HepG2 (cell line): ENCODE data around the gene PGGT1B. TPM values are rescaled to one million over a fixed set of nuclear protein-coding genes. Genes with fewer than 3 reads are reported as not detected.
A peak's percentile ranks its signal among the peaks of the same experiment; 100 is the strongest.

Source experiments
- ARNT2 ChIP-seq: sonication (generic); formaldehyde crosslinking; IDR thresholded peaks from 2 replicates; pipeline ENCODE4 v1.8.0; 2022; ENCODE audit warnings: mild to moderate bottlenecking, low read depth, missing genetic modification reagents, moderate library complexity
- BCL3 ChIP-seq: sonication (generic); formaldehyde crosslinking; IDR thresholded peaks from 2 replicates; pipeline ENCODE4 v1.5.1; 2020; ENCODE audit warnings: mild to moderate bottlenecking, missing genetic modification reagents, moderate library complexity
- EED ChIP-seq: sonication (generic); formaldehyde crosslinking; IDR thresholded peaks from 2 replicates; pipeline ENCODE4 v1.5.0; 2020; ENCODE audit warnings: mild to moderate bottlenecking, missing genetic modification reagents
- ETS1 ChIP-seq: sonication (generic); formaldehyde crosslinking; IDR thresholded peaks from 2 replicates; pipeline ENCODE4 v1.4.0; 2020; ENCODE audit warnings: missing genetic modification reagents
- FOXA1 ChIP-seq, 2 experiments: fragments of 450-650 bp in 1 of 2; sonication (generic) in 1 of 2; formaldehyde crosslinking in 1 of 2; IDR thresholded peaks; 2 replicates each; pipeline versions ENCODE4 v1.4.0 to v1.6.1; 2016 to 2020; ENCODE audit warnings: missing genetic modification reagents in 1 of 2
- GMEB1 ChIP-seq: sonication (generic); formaldehyde crosslinking; IDR thresholded peaks from 2 replicates; pipeline ENCODE4 v1.5.1; 2020; ENCODE audit warnings: missing genetic modification reagents, mild to moderate bottlenecking, borderline replicate concordance
- NFIC ChIP-seq: IDR thresholded peaks from 2 replicates; pipeline ENCODE4 v1.6.1; 2012; ENCODE audit warnings: mild to moderate bottlenecking, low read length, inconsistent platforms
- NR2F1 ChIP-seq, 2 experiments: fragments of 450-650 bp in 1 of 2; formaldehyde crosslinking in 1 of 2; IDR thresholded peaks; 2 replicates each; pipeline versions ENCODE4 v1.5.0 to v1.6.1; 2016 to 2020; ENCODE audit warnings: mild to moderate bottlenecking in 1 of 2, missing compliant biosample characterization in 1 of 2, missing genetic modification reagents in 1 of 2, moderate library complexity in 1 of 2
- PAXIP1 ChIP-seq: sonication (generic); formaldehyde crosslinking; conservative IDR thresholded peaks from 2 replicates; pipeline ENCODE4 v1.4.0; 2020; ENCODE audit warnings: mild to moderate bottlenecking, missing genetic modification reagents, moderate library complexity
- PCBP1 ChIP-seq: fragments of 200-400 bp; formaldehyde crosslinking; IDR thresholded peaks from 2 replicates; pipeline ENCODE4 v1.6.1; 2017; ENCODE audit warnings: mild to moderate bottlenecking, low read depth, low read length, borderline replicate concordance
- PITX1 ChIP-seq: sonication (generic); formaldehyde crosslinking; IDR thresholded peaks from 2 replicates; pipeline ENCODE4 v1.5.1; 2020; ENCODE audit warnings: mild to moderate bottlenecking, missing genetic modification reagents
- REL ChIP-seq: sonication (generic); formaldehyde crosslinking; conservative IDR thresholded peaks from 2 replicates; pipeline ENCODE4 v1.8.0; 2022; ENCODE audit warnings: mild to moderate bottlenecking, missing genetic modification reagents, moderate library complexity
- TGIF2 ChIP-seq: IDR thresholded peaks from 2 replicates; pipeline ENCODE4 v1.6.1; 2016; ENCODE audit warnings: control low read depth, missing compliant biosample characterization
- THAP7 ChIP-seq: sonication (generic); formaldehyde crosslinking; IDR thresholded peaks from 2 replicates; pipeline ENCODE4 v1.8.1; 2023; ENCODE audit warnings: mild to moderate bottlenecking, missing genetic modification reagents
- ZBTB42 ChIP-seq: sonication (generic); formaldehyde crosslinking; IDR thresholded peaks from 2 replicates; pipeline ENCODE4 v1.5.0; 2020; ENCODE audit warnings: mild to moderate bottlenecking, missing genetic modification reagents
- ZIK1 ChIP-seq: sonication (generic); formaldehyde crosslinking; IDR thresholded peaks from 2 replicates; pipeline ENCODE4 v1.5.0; 2020; ENCODE audit warnings: mild to moderate bottlenecking, low read depth, missing genetic modification reagents, borderline replicate concordance
- ZKSCAN5 ChIP-seq: sonication (generic); formaldehyde crosslinking; IDR thresholded peaks from 2 replicates; pipeline ENCODE4 v1.5.1; 2020; ENCODE audit warnings: mild to moderate bottlenecking, missing genetic modification reagents
- ZNF451 ChIP-seq: sonication (generic); formaldehyde crosslinking; IDR thresholded peaks from 2 replicates; pipeline ENCODE4 v1.5.0; 2020; ENCODE audit warnings: mild to moderate bottlenecking, missing genetic modification reagents
- ZNF543 ChIP-seq: sonication (generic); formaldehyde crosslinking; IDR thresholded peaks from 2 replicates; pipeline ENCODE4 v1.4.0; 2020; ENCODE audit warnings: mild to moderate bottlenecking, missing genetic modification reagents
- ZNF775 ChIP-seq: sonication (generic); formaldehyde crosslinking; IDR thresholded peaks from 2 replicates; pipeline ENCODE4 v1.4.0; 2020; ENCODE audit warnings: missing genetic modification reagents, mild to moderate bottlenecking, moderate library complexity, borderline replicate concordance
- polyA plus RNA-seq, 8 experiments: library from polyadenylated mRNA; depleted of rRNA in 3 of 8; stranded (reverse) in 7 of 8; unstranded in 1 of 8; fragments of >200 nt; fragmentation: Illumina TruSeq in 4 of 8; extraction: Trizol in 4 of 8; gene quantifications; 2 replicates each; pipeline versions ENCODE4 v1.2.1 to v1.2.3, GENCODE V29; 2011 to 2016; ENCODE audit warnings: low read depth in 4 of 8, missing spikeins in 1 of 8, mixed read lengths in 1 of 8; ENCODE audit not compliant: insufficient read depth in 1 of 8
- total RNA-seq, 5 experiments: library from RNA; depleted of rRNA; stranded (reverse); fragments of >200 nt; fragmentation: Illumina TruSeq; extraction: Trizol; gene quantifications; 2 replicates each; pipeline ENCODE4 v1.2.3, GENCODE V29; 2016; ENCODE audit warnings: low read depth in 1 of 5

Gene PGGT1B
- total and polyA plus RNA-seq, 2 of the 13 experiments (the other 11 are each of a cell fraction or from before 2014, with no cell fraction given): 2.4 to 42.7 TPM

- TF ChIP-seq BCL3 (CRISPR knock-in tag): peak; percentile 35; the same call in 1 of the 2 replicates
- no peak for TF ChIP-seq PAXIP1
- TF ChIP-seq EED (CRISPR knock-in tag): no peak
- no peak for TF ChIP-seq NFIC
- no peak for TF ChIP-seq ZIK1 (CRISPR knock-in tag)
- no peak for TF ChIP-seq ZNF543 (CRISPR knock-in tag)
- TF ChIP-seq PITX1: no peak
- 0 out of 2 replicates have a peak, but pooled peaks have one; percentile 7 for TF ChIP-seq GMEB1 (CRISPR knock-in tag)
- no peak for TF ChIP-seq ZBTB42 (CRISPR knock-in tag)
- no peak for TF ChIP-seq NR2F1 (CRISPR knock-in tag; IDR thresholded peaks at IDR 0.05)
- no peak for TF ChIP-seq ZKSCAN5 (CRISPR knock-in tag)
- TF ChIP-seq FOXA1 (IDR thresholded peaks at IDR 0.05): no peak
- TF ChIP-seq FOXA1 (CRISPR knock-in tag; IDR thresholded peaks at IDR 0.05): no peak
- no peak for TF ChIP-seq ZNF775 (CRISPR knock-in tag)
- no peak for TF ChIP-seq ETS1 (CRISPR knock-in tag)
- TF ChIP-seq PCBP1: no peak
- TF ChIP-seq TGIF2 (CRISPR knock-in tag): no peak
- TF ChIP-seq THAP7: no peak
- TF ChIP-seq ARNT2: no peak
- TF ChIP-seq REL (CRISPR knock-in tag): 0 out of 2 replicates have a peak, but pooled peaks have one; percentile 53
- no peak for TF ChIP-seq ZNF451 (CRISPR knock-in tag)
Measured at GRCh38 chr5:115170134-115170928, 92.3 kb downstream of the PGGT1B start (continued).
